WTC11 (cell line): ENCODE measurements around the gene CAMKK2.

Source experiments
- ELF4 ChIP-seq: sonication (generic); formaldehyde crosslinking; IDR thresholded peaks from 2 replicates; pipeline ENCODE4 v1.8.1; 2022; ENCODE audit warnings: low read depth, mild to moderate bottlenecking, moderate library complexity, missing genetic modification reagents
- HMGXB4 ChIP-seq: sonication (generic); formaldehyde crosslinking; IDR thresholded peaks from 2 replicates; pipeline ENCODE4 v1.8.1; 2023; ENCODE audit warnings: mild to moderate bottlenecking, moderate library complexity, missing genetic modification reagents

GRCh38 chr12:121196902-121197301 is 99.6 kb downstream of the CAMKK2 start:
- TF ChIP-seq HMGXB4 (CRISPR knock-in tag) (no peak), ELF4 (no peak)
